D721Med (cell line): ENCODE measurements around the gene PRR35.
"Not testable (repeated sequence)": the region's sequence is repeated elsewhere in the genome, so short reads cannot be mapped to it uniquely, and the experiment has no call there.

ENCODE experiments used
- DNase-seq: peaks from one replicate; pipeline ENCODE4 v3.0.0; 2011; ENCODE audit warnings: low spot score; ENCODE audit not compliant: insufficient read length
- FAIRE-seq: peaks from 2 replicates; lab custom pipeline; 2011; peaks lifted over from hg19 to GRCh38; lab: Jason Lieb, UNC
- TF ChIP-seq, protein P1 (sequence below): IDR thresholded peaks from 2 replicates; pipeline ENCODE4 v1.5.1; 2012; ENCODE audit warnings: mild to moderate bottlenecking, control low read depth; ENCODE audit not compliant: insufficient read depth; ENCODE audit errors: missing control alignments

The PRR35 gene

GRCh38 chr16:593807-594206 lies 33.6 kb downstream of the PRR35 start:
- DNase-seq (no peak), FAIRE-seq (no peak)
- TF ChIP-seq, protein P1, sequence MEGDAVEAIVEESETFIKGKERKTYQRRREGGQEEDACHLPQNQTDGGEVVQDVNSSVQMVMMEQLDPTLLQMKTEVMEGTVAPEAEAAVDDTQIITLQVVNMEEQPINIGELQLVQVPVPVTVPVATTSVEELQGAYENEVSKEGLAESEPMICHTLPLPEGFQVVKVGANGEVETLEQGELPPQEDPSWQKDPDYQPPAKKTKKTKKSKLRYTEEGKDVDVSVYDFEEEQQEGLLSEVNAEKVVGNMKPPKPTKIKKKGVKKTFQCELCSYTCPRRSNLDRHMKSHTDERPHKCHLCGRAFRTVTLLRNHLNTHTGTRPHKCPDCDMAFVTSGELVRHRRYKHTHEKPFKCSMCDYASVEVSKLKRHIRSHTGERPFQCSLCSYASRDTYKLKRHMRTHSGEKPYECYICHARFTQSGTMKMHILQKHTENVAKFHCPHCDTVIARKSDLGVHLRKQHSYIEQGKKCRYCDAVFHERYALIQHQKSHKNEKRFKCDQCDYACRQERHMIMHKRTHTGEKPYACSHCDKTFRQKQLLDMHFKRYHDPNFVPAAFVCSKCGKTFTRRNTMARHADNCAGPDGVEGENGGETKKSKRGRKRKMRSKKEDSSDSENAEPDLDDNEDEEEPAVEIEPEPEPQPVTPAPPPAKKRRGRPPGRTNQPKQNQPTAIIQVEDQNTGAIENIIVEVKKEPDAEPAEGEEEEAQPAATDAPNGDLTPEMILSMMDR = no peak

DNA sequence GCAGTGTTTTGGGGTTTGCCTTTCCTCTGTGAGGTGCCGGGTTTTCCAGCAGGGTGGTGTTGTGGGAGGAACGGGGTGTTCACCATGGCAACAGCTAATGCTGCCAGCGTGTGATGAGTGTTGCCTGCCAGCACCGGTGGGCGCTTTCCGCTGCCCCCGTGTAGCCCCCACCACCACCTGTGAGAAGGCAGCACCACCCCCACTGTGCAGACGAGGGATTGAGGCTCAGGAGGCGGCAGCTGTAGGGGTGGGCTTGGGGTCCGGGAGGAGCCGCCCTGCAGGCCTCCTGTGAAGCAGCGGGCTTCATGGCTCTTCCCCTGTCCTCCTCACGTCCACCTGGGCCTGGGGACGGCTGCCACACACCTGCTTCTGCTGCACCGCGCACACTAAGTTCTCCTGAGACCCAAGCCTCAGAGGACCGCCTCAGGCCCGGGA lies 34.9 kb downstream of the PRR35 start:
- TF ChIP-seq, protein P1 = no peak
- FAIRE-seq (no peak), DNase-seq (no peak)

GRCh38 chr16:595942-596735 lies 35.9 kb downstream of the PRR35 start:
- TF ChIP-seq, protein P1 = no peak
- DNase-seq (no peak), FAIRE-seq (no peak)

GRCh38 chr16:596736-597060 lies 36.5 kb downstream of the PRR35 start:
- TF ChIP-seq, protein P1 = no peak
- DNase-seq (no peak), FAIRE-seq (no peak)

DNA sequence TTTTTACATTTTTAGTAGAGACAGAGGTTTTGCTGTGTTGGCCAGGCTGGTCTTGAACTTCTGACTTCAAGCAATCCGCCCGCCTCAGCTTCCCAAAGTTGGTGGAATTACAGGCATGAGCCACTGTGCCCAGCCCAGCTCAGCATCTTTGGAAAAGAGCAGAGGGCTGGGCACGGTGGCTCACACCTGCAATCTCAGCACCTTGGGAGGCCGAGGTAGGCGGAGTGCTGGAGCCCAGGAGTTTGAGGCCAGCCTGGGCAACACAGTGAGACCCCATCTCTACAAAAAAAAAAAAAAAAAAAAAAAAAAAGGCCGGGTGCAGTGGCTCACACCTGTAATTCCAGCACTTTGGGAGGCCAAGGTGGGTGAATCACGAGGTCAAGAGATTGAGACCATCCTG lies 37.5 kb downstream of the PRR35 start:
- not testable (repeated sequence) for FAIRE-seq, DNase-seq

DNA sequence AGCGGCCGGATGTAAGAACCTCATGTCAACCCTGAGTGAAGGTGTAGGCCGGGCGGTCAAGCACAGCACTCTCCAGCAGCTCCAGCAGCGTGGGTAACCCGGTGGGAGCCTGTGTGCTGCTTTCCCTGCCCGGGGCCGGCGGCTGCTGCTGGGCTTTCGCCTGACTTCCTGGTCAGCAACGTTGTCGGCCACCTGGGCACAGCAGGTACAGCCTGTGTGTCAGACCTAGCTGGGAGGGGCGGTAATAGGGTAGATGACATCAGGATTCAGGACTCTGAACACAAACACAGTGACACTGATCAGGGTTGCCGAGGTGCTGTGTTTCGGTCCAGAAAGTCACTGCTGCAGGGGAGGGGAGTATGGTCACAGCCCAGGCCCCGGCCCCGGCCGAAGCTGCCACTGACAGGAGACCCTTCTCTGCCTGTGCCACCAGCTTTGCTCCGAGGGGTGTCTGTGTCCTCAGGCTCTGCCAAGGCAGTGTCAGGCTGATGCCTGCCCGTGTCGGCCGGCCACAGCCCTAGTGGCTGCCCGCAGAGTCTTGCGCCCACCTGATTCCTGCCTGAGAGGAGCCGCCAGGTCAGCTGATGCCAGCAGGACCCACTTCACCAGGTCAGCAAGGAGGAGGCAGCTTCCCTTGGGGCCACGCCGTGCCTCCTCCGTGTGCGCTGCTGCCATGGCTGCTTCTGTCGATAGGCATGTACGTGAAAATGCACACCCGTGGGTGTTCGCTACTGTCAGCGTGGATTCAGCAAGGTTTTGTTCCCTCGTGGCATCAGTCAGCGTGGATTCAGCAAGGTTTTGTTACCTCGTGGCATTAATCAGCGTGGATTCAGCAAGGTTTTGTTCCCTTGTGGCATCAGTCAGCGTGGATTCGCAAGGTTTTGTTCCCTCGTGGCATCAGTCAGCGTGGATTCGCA lies 38.9 kb downstream of the PRR35 start:
- FAIRE-seq = no peak
- no peak for DNase-seq
- TF ChIP-seq, protein P1 = no peak

DNA sequence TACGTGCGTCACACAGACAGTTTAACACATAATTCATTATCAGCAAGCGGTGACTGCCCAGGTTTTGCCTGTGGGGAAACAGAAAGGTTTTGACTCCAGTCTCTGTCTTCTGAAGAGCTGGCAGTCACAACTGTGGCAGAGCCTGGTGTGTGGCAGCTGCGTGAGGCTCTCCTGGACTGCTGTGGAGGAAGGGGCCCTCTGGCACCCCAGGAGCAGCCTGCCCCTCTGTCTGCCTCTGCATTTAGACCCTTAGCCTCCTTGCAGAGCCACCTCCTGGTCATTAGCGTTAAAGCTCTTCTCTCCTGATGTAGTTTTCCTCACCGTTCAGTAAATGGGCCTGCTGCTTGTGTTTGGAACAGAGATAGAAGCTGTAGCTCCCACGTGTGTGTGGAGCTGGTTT lies 40.6 kb downstream of the PRR35 start:
- TF ChIP-seq, protein P1 = peak; percentile 54
- DNase-seq (no peak), FAIRE-seq (no peak)
